Pancreas (tissue), 10 donors: ENCODE measurements around the gene PML. TPM values are rescaled to one million over a fixed set of nuclear protein-coding genes. Genes with fewer than 3 reads are reported as not detected.

Experiments
- ATAC-seq, 4 donors: fragments of 200-7000 bp; cut with Tn5 transposase; one replicate each; pipeline versions ENCODE4 v1.8.0 to v1.9.1; 2020; ENCODE audit warnings: mild to moderate bottlenecking in 4 of 4, moderate library complexity in 4 of 4
- DNase-seq, 6 donors: peaks; one replicate each; pipeline ENCODE4 v3.0.0-alpha.2; 2020
- FAIRE-seq: peaks from 2 replicates; lab custom pipeline; 2012; peaks lifted over from hg19 to GRCh38; lab: Jason Lieb, UNC
- H3K27ac ChIP-seq, 4 donors: fragments of 200-600 bp; sonication (generic); 1 replicate in 3 of 4; 2 replicates in 1 of 4; pipeline versions ENCODE4 v1.5.0 to v1.8.0; 2020
- H3K27me3 ChIP-seq, 4 donors: fragments of 200-600 bp; one replicate each; pipeline ENCODE4 v1.8.0; 2021
- H3K36me3 ChIP-seq, 3 donors: fragments of 200-600 bp; sonication (generic) in 1 of 3; one replicate each; pipeline versions ENCODE4 v1.5.0 to v1.8.0; 2020 to 2021
- H3K4me1 ChIP-seq, 3 donors: fragments of 200-600 bp; one replicate each; pipeline ENCODE4 v1.8.0; 2021
- H3K4me3 ChIP-seq, 4 donors: fragments of 200-600 bp; sonication (generic) in 2 of 4; one replicate each; pipeline versions ENCODE4 v1.5.0 to v1.8.0; 2020 to 2021
- H3K9me3 ChIP-seq, 4 donors: fragments of 200-600 bp; one replicate each; pipeline ENCODE4 v1.8.0; 2021
- CTCF ChIP-seq, 4 donors: fragments of 200-600 bp; sonication (generic) in 3 of 4; IDR thresholded peaks; one replicate each; pipeline versions ENCODE4 v1.5.0 to v1.8.0; 2021; ENCODE audit warnings: antibody characterized with exemption in 4 of 4
- WGBS, 2 donors: extraction: QIAGEN DNeasy Blood & Tissue Kit; methylation state at CpG; one replicate each; pipeline ENCODE4 v1.1.7; 2013; 5-methylcytosine and 5-hydroxymethylcytosine counted together
- intact Hi-C, 3 donors: fragments of 100-400 bp; cut with DNase I; formaldehyde crosslinking; loops; one replicate each; pipeline versions ENCODE4 v1.11.1 to v1.14.2; 2022
- polyA plus RNA-seq, 2 donors: library from polyadenylated mRNA; stranded (reverse); fragments of 200-250 nt; gene quantifications; one replicate each; pipeline ENCODE4 v1.2.3, GENCODE V29; 2013
- total RNA-seq, 6 donors: library from RNA; stranded (reverse); fragmentation: NEBNext Ultra II Directional in 4 of 6; extraction: Animal tissue kit (Norgen Biotek cat#: 25700) in 4 of 6; gene quantifications; one replicate each; pipeline versions ENCODE4 v1.2.1 to v1.2.4, GENCODE V29; 2021 to 2023
- donor health status: healthy with polysubstance abuse.
- donor health status: DM: no; HTN: no; CAD: no; lungs with moderate emphysema.
- donor health status: DM: no; HTN: no; CAD: no.
- donor health status: control.
- donor health status: control.
- donor health status: Bipolar disorder and iron deficiency.
- donor health status: DM: yes; HTN: yes; CAD: no.
- donor health status: DM: no; HTN: no; CAD: no.
- donor health status: DM: no; HTN: no; CAD: no.
- donor health status: DM: yes; HTN: yes; CAD: no.

PML gene
- total RNA-seq = 10 to 100 TPM; 10.6 to 31.7 (median 13.0) TPM
- polyA plus RNA-seq = 10 to 100 TPM; 17.6 to 19.1 TPM

GRCh38 chr15:73994413-73994883 is at the start of gene PML:
PML (plus strand) TSS chr15:73994716; CDS start chr15:73994813, 97 bp downstream.
- H3K4me1 ChIP-seq = peaks cover 5 to 41% (median 9%) of the 10 kb centered on the region in 3 donors
- FAIRE-seq = no peak
- intact Hi-C loops = no loop called here
- DNase-seq = peak; percentile 89 to 98 (median 95)
- peak; percentile 85 to 91 (median 88) for ATAC-seq
- no peaks in the 10 kb centered on the region for H3K27me3 ChIP-seq
- H3K27ac ChIP-seq = peak within 1 kb of the TSS; percentile 20 to 79 (median 68)
- WGBS, 2 donors = 0 to 1% methylated on average over 27 of the region's 27 CpGs
- TF ChIP-seq CTCF (IDR thresholded peaks at IDR 0.05) = no peak
- H3K36me3 ChIP-seq = no peaks in the 10 kb centered on the region
- no peaks in the 10 kb centered on the region for H3K9me3 ChIP-seq
- H3K4me3 ChIP-seq = peak within 1 kb of the TSS; percentile 49 to 78 (median 54)

- no peaks in the 10 kb centered on the region for H3K27me3 ChIP-seq
- H3K27ac ChIP-seq = no peak overlapping the region
Measured at GRCh38 chr15:73945130-73945508, 49.4 kb upstream of the PML start.

GRCh38 chr15:73946046-73946721 is 48.3 kb upstream of the PML start:
- no peak for ATAC-seq
- WGBS, 2 donors = 80 to 85% methylated on average over 17 of the region's 17 CpGs
- no peak for DNase-seq
- Histone ChIP-seq H3K27me3 (no peaks in the 10 kb centered on the region), H3K36me3 (no peaks in the 10 kb centered on the region), H3K4me1 (no peaks in the 10 kb centered on the region), H3K27ac (no peak overlapping the region), H3K9me3 (no peaks in the 10 kb centered on the region), H3K4me3 (no peak overlapping the region)
- FAIRE-seq = no peak
- no peak for TF ChIP-seq CTCF (IDR thresholded peaks at IDR 0.05)
- intact Hi-C loops = no loop called here

More at GRCh38 chr15:73945130-73945508, 49.4 kb upstream of the PML start:
- no peak for TF ChIP-seq CTCF (IDR thresholded peaks at IDR 0.05)
- intact Hi-C loops = no loop called here
- Histone ChIP-seq H3K4me3 (no peak overlapping the region), H3K9me3 (no peaks in the 10 kb centered on the region), H3K4me1 (no peaks in the 10 kb centered on the region), H3K36me3 (no peaks in the 10 kb centered on the region)
- WGBS, 2 donors = 92 to 94% methylated on average over 4 of the region's 4 CpGs
- ATAC-seq (no peak), DNase-seq (no peak), FAIRE-seq (no peak)

GRCh38 chr15:73946795-73947370 is 47.6 kb upstream of the PML start:
- H3K27ac ChIP-seq = no peak overlapping the region
- 94 to 98% methylated on average over 9 of the region's 9 CpGs for WGBS, 2 donors

More at GRCh38 chr15:73946795-73947370, 47.6 kb upstream of the PML start:
- no peak overlapping the region for H3K4me3 ChIP-seq
- H3K27me3 ChIP-seq = no peaks in the 10 kb centered on the region
- TF ChIP-seq CTCF (IDR thresholded peaks at IDR 0.05) = no peak
- FAIRE-seq (no peak), ATAC-seq (no peak), DNase-seq (no peak)
- H3K36me3 ChIP-seq = no peaks in the 10 kb centered on the region
- peaks cover 0 to 6% (median 4%) of the 10 kb centered on the region in 3 donors for H3K4me1 ChIP-seq
- H3K9me3 ChIP-seq = no peaks in the 10 kb centered on the region
- intact Hi-C loops = no loop called here
